Tibial nerve (tissue), 4 donors: ENCODE results near the gene MMRN1. TPM values are rescaled to one million over a fixed set of nuclear protein-coding genes. Genes with fewer than 3 reads are reported as not detected.

Source experiments
- DNase-seq, 2 donors: peaks; one replicate each; pipeline ENCODE4 v3.0.0-alpha.2; 2019; ENCODE audit warnings: low spot score in 2 of 2
- H3K27ac ChIP-seq, 4 donors: fragments of 200-600 bp; sonication (generic) in 3 of 4; one replicate each; pipeline ENCODE4 v1.5.1; 2017 to 2019; ENCODE audit warnings: mild to moderate bottlenecking in 1 of 4
- H3K27me3 ChIP-seq, 2 donors: fragments of 200-600 bp; sonication (generic) in 1 of 2; one replicate each; pipeline versions ENCODE4 v1.5.1 to v1.6.0; 2017 to 2019
- H3K36me3 ChIP-seq, 3 donors: fragments of 200-600 bp; sonication (generic); one replicate each; pipeline ENCODE4 v1.5.1; 2018 to 2019
- H3K4me1 ChIP-seq, 4 donors: fragments of 200-600 bp; sonication (generic) in 3 of 4; one replicate each; pipeline ENCODE4 v1.5.1; 2017 to 2019
- H3K4me3 ChIP-seq, 4 donors: fragments of 200-600 bp; sonication (generic) in 3 of 4; one replicate each; pipeline ENCODE4 v1.5.1; 2017 to 2019; ENCODE audit warnings: mild to moderate bottlenecking in 1 of 4, moderate library complexity in 1 of 4
- H3K9me3 ChIP-seq, 4 donors: fragments of 200-600 bp; sonication (generic) in 3 of 4; one replicate each; pipeline ENCODE4 v1.5.1; 2017 to 2019
- CTCF ChIP-seq, 5 experiments: fragments of 200-600 bp in 3 of 5; fragments of 450-650 bp in 2 of 5; sonication (generic) in 3 of 5; IDR thresholded peaks; one replicate each; pipeline ENCODE4 v1.5.1; 2016 to 2019; ENCODE audit warnings: antibody characterized with exemption in 5 of 5, mild to moderate bottlenecking in 3 of 5, moderate library complexity in 2 of 5
- EP300 ChIP-seq, 2 donors: sonication (generic); formaldehyde crosslinking; IDR thresholded peaks; one replicate each; pipeline ENCODE4 v1.6.1; 2017; ENCODE audit warnings: antibody characterized with exemption in 2 of 2, mild to moderate bottlenecking in 1 of 2
- POLR2A ChIP-seq, 2 donors: fragments of 450-650 bp; IDR thresholded peaks; one replicate each; pipeline ENCODE4 v1.6.1; 2017; ENCODE audit warnings: antibody characterized with exemption in 2 of 2, mild to moderate bottlenecking in 2 of 2, moderate library complexity in 2 of 2
- WGBS, 2 donors: methylation state at CpG; one replicate each; pipeline ENCODE4 v1.1.5; 2018; 5-methylcytosine and 5-hydroxymethylcytosine counted together
- total RNA-seq, 4 donors: library from RNA; depleted of rRNA; stranded (reverse); fragments of >200 nt; gene quantifications; one replicate each; pipeline ENCODE4 v1.1.0, GENCODE V29; 2016

MMRN1 gene
- total RNA-seq, 4 donors from 2014 or later = 12.0 to 50.1 (median 22.9) TPM

- DNase-seq = no peak
- H3K4me3 ChIP-seq = no peak overlapping the region
- TF ChIP-seq CTCF (IDR thresholded peaks at IDR 0.05) (no peak), POLR2A (IDR thresholded peaks at IDR 0.05) (no peak), EP300 (IDR thresholded peaks at IDR 0.05) (no peak)
Observed at GRCh38 chr4:89868276-89868675, 26.4 kb upstream of the MMRN1 start.

GRCh38 chr4:89868999-89869589 is 25.6 kb upstream of the MMRN1 start:
- Histone ChIP-seq H3K27me3 (no peaks in the 10 kb centered on the region), H3K27ac (no peak overlapping the region), H3K4me3 (no peak overlapping the region), H3K36me3 (no peaks in the 10 kb centered on the region), H3K9me3 (peaks cover 0 to 4% (median 0%) of the 10 kb centered on the region in 4 donors), H3K4me1 (no peaks in the 10 kb centered on the region)
- DNase-seq = no peak
- TF ChIP-seq CTCF (IDR thresholded peaks at IDR 0.05) (peak; percentile 29 to 67 (median 46)), EP300 (IDR thresholded peaks at IDR 0.05) (no peak), POLR2A (IDR thresholded peaks at IDR 0.05) (no peak)
- WGBS, 2 donors = 47 to 53% methylated on average over 2 of the region's 2 CpGs

More at GRCh38 chr4:89868276-89868675, 26.4 kb upstream of the MMRN1 start:
- Histone ChIP-seq H3K27ac (no peak overlapping the region), H3K36me3 (no peaks in the 10 kb centered on the region), H3K4me1 (no peaks in the 10 kb centered on the region), H3K27me3 (no peaks in the 10 kb centered on the region), H3K9me3 (peaks cover 0 to 4% (median 0%) of the 10 kb centered on the region in 4 donors)

DNA sequence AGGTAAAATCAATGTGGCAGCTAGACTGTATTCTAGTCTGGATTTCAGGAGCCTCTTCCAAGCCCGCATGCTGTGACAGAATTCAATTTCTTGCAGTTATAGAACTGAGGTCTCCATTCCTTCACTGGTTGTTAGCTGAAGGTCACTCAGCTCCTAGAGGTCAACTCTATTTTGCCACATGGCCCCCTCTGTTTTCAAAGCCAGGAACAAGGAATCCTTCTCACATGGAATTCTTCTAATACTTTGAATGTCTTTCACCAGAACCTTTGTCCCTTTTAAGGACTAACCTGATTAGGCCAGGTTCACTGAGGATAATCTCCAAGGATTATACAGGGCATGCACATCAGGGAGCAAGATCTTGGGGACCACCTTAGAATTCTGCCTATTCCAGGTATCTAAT is 23.4 kb upstream of the MMRN1 start:
- no peaks in the 10 kb centered on the region for H3K27me3 ChIP-seq
- no peak overlapping the region for H3K27ac ChIP-seq
- H3K9me3 ChIP-seq = peaks cover 0 to 4% (median 0%) of the 10 kb centered on the region in 4 donors
- H3K4me1 ChIP-seq = no peaks in the 10 kb centered on the region
- no peak for TF ChIP-seq POLR2A (IDR thresholded peaks at IDR 0.05)
- no peak for TF ChIP-seq EP300 (IDR thresholded peaks at IDR 0.05)
- no peak for TF ChIP-seq CTCF (IDR thresholded peaks at IDR 0.05)
- 88% methylated on average over 1 of the region's 1 CpG for WGBS, 2 donors
- DNase-seq = no peak
- no peaks in the 10 kb centered on the region for H3K36me3 ChIP-seq
- no peak overlapping the region for H3K4me3 ChIP-seq

DNA sequence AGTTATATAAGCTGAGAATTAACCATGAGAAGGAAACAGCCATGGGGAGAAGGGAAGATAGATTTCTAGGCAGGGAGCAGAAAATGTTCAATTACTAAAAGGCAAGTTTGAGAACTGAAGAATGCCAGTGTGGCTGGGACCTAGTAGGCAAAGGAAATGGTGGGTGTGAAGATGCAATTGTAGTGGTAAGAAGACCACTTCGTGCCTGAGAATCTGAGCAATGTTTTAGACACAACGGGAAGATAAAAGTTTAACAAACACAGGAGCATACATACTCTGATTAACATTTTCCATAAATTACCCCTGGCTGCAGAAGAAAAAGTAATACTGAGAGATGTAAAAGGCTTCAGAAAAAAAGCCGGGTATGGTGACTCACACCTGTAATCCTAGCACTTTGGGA is 18.1 kb upstream of the MMRN1 start:
- TF ChIP-seq POLR2A (IDR thresholded peaks at IDR 0.05) = no peak
- TF ChIP-seq CTCF (IDR thresholded peaks at IDR 0.05) = no peak
- TF ChIP-seq EP300 (IDR thresholded peaks at IDR 0.05) = no peak
- no peaks in the 10 kb centered on the region for H3K36me3 ChIP-seq
- no peak overlapping the region for H3K4me3 ChIP-seq
- H3K27me3 ChIP-seq = no peaks in the 10 kb centered on the region
- no peaks in the 10 kb centered on the region for H3K4me1 ChIP-seq
- H3K9me3 ChIP-seq = no peaks in the 10 kb centered on the region
- no peak overlapping the region for H3K27ac ChIP-seq
- WGBS, 2 donors = 84 to 87% methylated on average over 3 of the region's 3 CpGs
- no peak for DNase-seq

- Histone ChIP-seq H3K27ac (no peak overlapping the region), H3K4me1 (no peaks in the 10 kb centered on the region), H3K36me3 (no peaks in the 10 kb centered on the region), H3K27me3 (no peaks in the 10 kb centered on the region), H3K4me3 (no peak overlapping the region), H3K9me3 (no peaks in the 10 kb centered on the region)
- 48% methylated on average over 1 of the region's 1 CpG for WGBS, 2 donors
- no peak for DNase-seq
- no peak for TF ChIP-seq POLR2A (IDR thresholded peaks at IDR 0.05)
- peak in 1 of 2 donors; percentile 10 for TF ChIP-seq EP300 (IDR thresholded peaks at IDR 0.05)
Observed at GRCh38 chr4:89878611-89879010, 16.0 kb upstream of the MMRN1 start.
